ENCODE data around the gene MOB4.

MOB4 gene

GRCh38 chr2:197558393-197558792, 42.5 kb downstream of the MOB4 start:
- H4K12ac ChIP-seq (ENCODE audit: low read depth, low read length): no peak overlapping the region
- H3K79me1 ChIP-seq (ENCODE audit: low read length): no peaks in the 10 kb centered on the region
- no peaks in the 10 kb centered on the region for H3K79me2 ChIP-seq (ENCODE audit: control insufficient read depth, insufficient read depth, low read length, poor library complexity)
- H3K4me2 ChIP-seq (ENCODE audit: low read length): no peak overlapping the region
- H2BK120ac ChIP-seq (ENCODE audit: insufficient read depth, low read length, poor library complexity): no peak overlapping the region
- H3K18ac ChIP-seq (ENCODE audit: low read length): no peak overlapping the region
- no peak overlapping the region for H3K4ac ChIP-seq (ENCODE audit: low read depth, low read length)
- no peaks in the 10 kb centered on the region for H3K9me3 ChIP-seq (ENCODE audit: insufficient read depth, low read depth, low read length)
- no peak overlapping the region for H3K27ac ChIP-seq (ENCODE audit: low read depth, low read length)
- H2AK5ac ChIP-seq (ENCODE audit: low read length): no peak overlapping the region
- no peak overlapping the region for H3K23ac ChIP-seq (ENCODE audit: low read length)
- no peaks in the 10 kb centered on the region for H3K27me3 ChIP-seq (ENCODE audit: insufficient read depth, low read length)
- H3K14ac ChIP-seq (ENCODE audit: low read length): no peak overlapping the region
- H4K91ac ChIP-seq (ENCODE audit: low read depth, low read length): no peak overlapping the region
- H2BK12ac ChIP-seq (ENCODE audit: low read length): no peak overlapping the region
- H3K9ac ChIP-seq (ENCODE audit: low read length): no peak overlapping the region
- H2BK5ac ChIP-seq (ENCODE audit: low read depth, low read length, poor library complexity): no peak overlapping the region
- no peak for DNase-seq
- H3K4me1 ChIP-seq (ENCODE audit: control insufficient read depth in 1 of 2, insufficient read depth in 2 of 2, low read length in 2 of 2): no peaks in the 10 kb centered on the region
- no peak overlapping the region for H3K4me3 ChIP-seq (ENCODE audit: low read depth, low read length)
- H3K36me3 ChIP-seq (ENCODE audit: control insufficient read depth in 1 of 2, insufficient read depth in 2 of 2, low read length in 2 of 2): peaks cover 17 to 24% of the 10 kb centered on the region in 2 experiments
- no peak overlapping the region for H2AFZ ChIP-seq (ENCODE audit: insufficient read depth, low read length, poor library complexity)
- no CpG with 5 or more reads among the region's 3 CpGs for WGBS (ENCODE audit: extremely low coverage, insufficient coverage, insufficient read length)
- H4K8ac ChIP-seq (ENCODE audit: low read depth, low read length): no peak overlapping the region

- H2AK5ac ChIP-seq (ENCODE audit: low read length): no peak overlapping the region
- H3K79me1 ChIP-seq (ENCODE audit: low read length): no peaks in the 10 kb centered on the region
- H2AFZ ChIP-seq (ENCODE audit: insufficient read depth, low read length, poor library complexity): no peak overlapping the region
- no peak overlapping the region for H3K9ac ChIP-seq (ENCODE audit: low read length)
- H3K4me1 ChIP-seq (ENCODE audit: control insufficient read depth in 1 of 2, insufficient read depth in 2 of 2, low read length in 2 of 2): no peaks in the 10 kb centered on the region
- DNase-seq: no peak
- H3K4me2 ChIP-seq (ENCODE audit: low read length): no peak overlapping the region
- no peak overlapping the region for H2BK12ac ChIP-seq (ENCODE audit: low read length)
- H3K4ac ChIP-seq (ENCODE audit: low read depth, low read length): no peak overlapping the region
- H3K27me3 ChIP-seq (ENCODE audit: insufficient read depth, low read length): no peaks in the 10 kb centered on the region
- no peak overlapping the region for H4K91ac ChIP-seq (ENCODE audit: low read depth, low read length)
- H4K8ac ChIP-seq (ENCODE audit: low read depth, low read length): no peak overlapping the region
- H3K9me3 ChIP-seq (ENCODE audit: insufficient read depth, low read depth, low read length): no peaks in the 10 kb centered on the region
- no peak overlapping the region for H4K12ac ChIP-seq (ENCODE audit: low read depth, low read length)
- H3K4me3 ChIP-seq (ENCODE audit: low read depth, low read length): no peak overlapping the region
- no peak overlapping the region for H2BK5ac ChIP-seq (ENCODE audit: low read depth, low read length, poor library complexity)
- peaks cover 10 to 14% of the 10 kb centered on the region in 2 experiments for H3K36me3 ChIP-seq (ENCODE audit: control insufficient read depth in 1 of 2, insufficient read depth in 2 of 2, low read length in 2 of 2)
- no CpG with 5 or more reads among the region's 5 CpGs for WGBS (ENCODE audit: extremely low coverage, insufficient coverage, insufficient read length)
- no peak overlapping the region for H3K18ac ChIP-seq (ENCODE audit: low read length)
- no peaks in the 10 kb centered on the region for H3K79me2 ChIP-seq (ENCODE audit: control insufficient read depth, insufficient read depth, low read length, poor library complexity)
- no peak overlapping the region for H3K14ac ChIP-seq (ENCODE audit: low read length)
- H3K23ac ChIP-seq (ENCODE audit: low read length): no peak overlapping the region
- no peak overlapping the region for H2BK120ac ChIP-seq (ENCODE audit: insufficient read depth, low read length, poor library complexity)
- no peak overlapping the region for H3K27ac ChIP-seq (ENCODE audit: low read depth, low read length)
Measured at GRCh38 chr2:197559681-197560080, 43.8 kb downstream of the MOB4 start.

GRCh38 chr2:197560146-197560665, 44.3 kb downstream of the MOB4 start:
- WGBS (ENCODE audit: extremely low coverage, insufficient coverage, insufficient read length): no CpG with 5 or more reads among the region's 9 CpGs

GRCh38 chr2:197571627-197572271, 55.9 kb downstream of the MOB4 start:
- H3K14ac ChIP-seq (ENCODE audit: low read length): no peak overlapping the region
- no peak overlapping the region for H4K8ac ChIP-seq (ENCODE audit: low read depth, low read length)
- peaks cover 7 to 11% of the 10 kb centered on the region in 2 experiments for H3K36me3 ChIP-seq (ENCODE audit: control insufficient read depth in 1 of 2, insufficient read depth in 2 of 2, low read length in 2 of 2)
- no peaks in the 10 kb centered on the region for H3K79me1 ChIP-seq (ENCODE audit: low read length)
- H3K79me2 ChIP-seq (ENCODE audit: control insufficient read depth, insufficient read depth, low read length, poor library complexity): no peaks in the 10 kb centered on the region
- no peak overlapping the region for H3K23ac ChIP-seq (ENCODE audit: low read length)
- no peak overlapping the region for H3K4me2 ChIP-seq (ENCODE audit: low read length)
- H2AFZ ChIP-seq (ENCODE audit: insufficient read depth, low read length, poor library complexity): no peak overlapping the region
- H3K9me3 ChIP-seq (ENCODE audit: insufficient read depth, low read depth, low read length): peaks cover 7% of the 10 kb centered on the region
- no peak overlapping the region for H4K12ac ChIP-seq (ENCODE audit: low read depth, low read length)
- no peak overlapping the region for H2BK12ac ChIP-seq (ENCODE audit: low read length)
- no peak overlapping the region for H4K91ac ChIP-seq (ENCODE audit: low read depth, low read length)
- DNase-seq: peak; percentile 35 to 53
- H2AK5ac ChIP-seq (ENCODE audit: low read length): no peak overlapping the region
- no CpG with 5 or more reads among the region's 10 CpGs for WGBS (ENCODE audit: extremely low coverage, insufficient coverage, insufficient read length)
- no peaks in the 10 kb centered on the region for H3K4me1 ChIP-seq (ENCODE audit: control insufficient read depth in 1 of 2, insufficient read depth in 2 of 2, low read length in 2 of 2)
- H2BK120ac ChIP-seq (ENCODE audit: insufficient read depth, low read length, poor library complexity): no peak overlapping the region
- H3K27ac ChIP-seq (ENCODE audit: low read depth, low read length): no peak overlapping the region
- H3K27me3 ChIP-seq (ENCODE audit: insufficient read depth, low read length): no peaks in the 10 kb centered on the region
- H2BK5ac ChIP-seq (ENCODE audit: low read depth, low read length, poor library complexity): no peak overlapping the region
- H3K4ac ChIP-seq (ENCODE audit: low read depth, low read length): no peak overlapping the region
- no peak overlapping the region for H3K9ac ChIP-seq (ENCODE audit: low read length)
- no peak overlapping the region for H3K18ac ChIP-seq (ENCODE audit: low read length)
- no peak overlapping the region for H3K4me3 ChIP-seq (ENCODE audit: low read depth, low read length)

More at GRCh38 chr2:197560146-197560665, 44.3 kb downstream of the MOB4 start:
- no peak overlapping the region for H2AK5ac ChIP-seq (ENCODE audit: low read length)
- H3K27me3 ChIP-seq (ENCODE audit: insufficient read depth, low read length): no peaks in the 10 kb centered on the region
- no peak overlapping the region for H4K91ac ChIP-seq (ENCODE audit: low read depth, low read length)
- no peak overlapping the region for H4K8ac ChIP-seq (ENCODE audit: low read depth, low read length)
- no peak overlapping the region for H2BK5ac ChIP-seq (ENCODE audit: low read depth, low read length, poor library complexity)
- H3K18ac ChIP-seq (ENCODE audit: low read length): no peak overlapping the region
- no peak overlapping the region for H3K4me2 ChIP-seq (ENCODE audit: low read length)
- H4K12ac ChIP-seq (ENCODE audit: low read depth, low read length): no peak overlapping the region
- H2BK120ac ChIP-seq (ENCODE audit: insufficient read depth, low read length, poor library complexity): no peak overlapping the region
- peaks cover 10 to 11% of the 10 kb centered on the region in 2 experiments for H3K36me3 ChIP-seq (ENCODE audit: control insufficient read depth in 1 of 2, insufficient read depth in 2 of 2, low read length in 2 of 2)
- H3K9me3 ChIP-seq (ENCODE audit: insufficient read depth, low read depth, low read length): no peaks in the 10 kb centered on the region
- no peak overlapping the region for H3K9ac ChIP-seq (ENCODE audit: low read length)
- H3K4me1 ChIP-seq (ENCODE audit: control insufficient read depth in 1 of 2, insufficient read depth in 2 of 2, low read length in 2 of 2): no peaks in the 10 kb centered on the region
- no peak overlapping the region for H2BK12ac ChIP-seq (ENCODE audit: low read length)
- no peaks in the 10 kb centered on the region for H3K79me2 ChIP-seq (ENCODE audit: control insufficient read depth, insufficient read depth, low read length, poor library complexity)
- no peak overlapping the region for H2AFZ ChIP-seq (ENCODE audit: insufficient read depth, low read length, poor library complexity)
- H3K23ac ChIP-seq (ENCODE audit: low read length): no peak overlapping the region
- no peak overlapping the region for H3K27ac ChIP-seq (ENCODE audit: low read depth, low read length)
- H3K14ac ChIP-seq (ENCODE audit: low read length): no peak overlapping the region
- H3K79me1 ChIP-seq (ENCODE audit: low read length): no peaks in the 10 kb centered on the region
- H3K4ac ChIP-seq (ENCODE audit: low read depth, low read length): no peak overlapping the region
- no peak for DNase-seq
- no peak overlapping the region for H3K4me3 ChIP-seq (ENCODE audit: low read depth, low read length)
